Measurements from ENCODE around the gene P2RX2.
A peak's percentile ranks its signal among the peaks of the same experiment; 100 is the strongest.

The P2RX2 gene

GRCh38 chr12:132588821-132589669, 29.5 kb upstream of the P2RX2 start:
- TF ChIP-seq, protein P1, sequence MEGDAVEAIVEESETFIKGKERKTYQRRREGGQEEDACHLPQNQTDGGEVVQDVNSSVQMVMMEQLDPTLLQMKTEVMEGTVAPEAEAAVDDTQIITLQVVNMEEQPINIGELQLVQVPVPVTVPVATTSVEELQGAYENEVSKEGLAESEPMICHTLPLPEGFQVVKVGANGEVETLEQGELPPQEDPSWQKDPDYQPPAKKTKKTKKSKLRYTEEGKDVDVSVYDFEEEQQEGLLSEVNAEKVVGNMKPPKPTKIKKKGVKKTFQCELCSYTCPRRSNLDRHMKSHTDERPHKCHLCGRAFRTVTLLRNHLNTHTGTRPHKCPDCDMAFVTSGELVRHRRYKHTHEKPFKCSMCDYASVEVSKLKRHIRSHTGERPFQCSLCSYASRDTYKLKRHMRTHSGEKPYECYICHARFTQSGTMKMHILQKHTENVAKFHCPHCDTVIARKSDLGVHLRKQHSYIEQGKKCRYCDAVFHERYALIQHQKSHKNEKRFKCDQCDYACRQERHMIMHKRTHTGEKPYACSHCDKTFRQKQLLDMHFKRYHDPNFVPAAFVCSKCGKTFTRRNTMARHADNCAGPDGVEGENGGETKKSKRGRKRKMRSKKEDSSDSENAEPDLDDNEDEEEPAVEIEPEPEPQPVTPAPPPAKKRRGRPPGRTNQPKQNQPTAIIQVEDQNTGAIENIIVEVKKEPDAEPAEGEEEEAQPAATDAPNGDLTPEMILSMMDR (IDR thresholded peaks at IDR 0.05; ENCODE audit: low read length, missing control alignments) = no peak
- no peak overlapping the region for H3K4me3 ChIP-seq (replicated peaks; ENCODE audit: low read depth, low read length)
- DNase-seq (ENCODE audit: low read depth) = no peak

DNA sequence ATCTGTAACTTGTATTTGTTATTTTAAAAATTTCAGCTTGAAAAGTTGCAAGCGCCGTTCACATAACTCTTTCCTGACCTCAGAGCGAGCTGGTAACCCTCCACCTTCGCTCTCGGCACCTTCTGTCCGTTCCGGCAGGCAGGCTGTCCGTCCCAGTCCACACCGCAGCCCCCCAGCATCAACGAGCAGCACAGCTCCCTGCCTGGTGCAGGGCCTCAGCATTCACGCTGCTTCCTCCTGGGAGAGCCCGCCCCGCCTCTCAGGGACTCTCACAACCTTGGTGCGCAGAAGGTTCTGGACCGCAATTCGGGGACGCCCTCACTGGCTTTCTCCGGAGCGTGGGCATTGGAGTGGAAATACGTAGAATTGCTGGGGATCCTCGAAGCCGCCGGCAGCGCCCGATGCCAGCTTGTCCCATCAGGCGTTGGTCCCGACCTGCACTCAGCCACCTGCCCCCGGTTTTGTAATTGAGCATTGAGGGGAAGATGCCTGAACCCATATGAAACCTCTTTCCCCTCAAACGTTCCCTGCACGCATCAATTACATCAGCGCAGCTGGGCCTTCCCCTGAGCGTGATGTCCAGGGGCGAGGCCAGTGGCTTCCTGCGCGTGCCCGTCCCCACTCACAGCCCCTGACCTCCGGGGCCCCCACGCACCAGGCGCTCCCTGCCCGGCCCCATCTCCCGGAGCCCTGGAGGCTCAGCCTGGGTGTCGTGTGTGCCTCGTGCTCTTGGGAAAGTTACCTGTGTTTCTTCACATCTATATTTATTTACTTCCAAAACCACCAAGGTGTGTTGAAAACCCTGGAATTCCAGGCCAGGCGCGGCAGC, 27.3 kb upstream of the P2RX2 start:
- no peak overlapping the region for H3K4me3 ChIP-seq (replicated peaks; ENCODE audit: low read depth, low read length)
- TF ChIP-seq, protein P1 (IDR thresholded peaks at IDR 0.05; ENCODE audit: low read length, missing control alignments) = no peak
- DNase-seq (ENCODE audit: low read depth) = no peak

GRCh38 chr12:132592282-132592970, 26.1 kb upstream of the P2RX2 start:
- H3K4me3 ChIP-seq (replicated peaks; ENCODE audit: low read depth, low read length) = no peak overlapping the region
- no peak for DNase-seq (ENCODE audit: low read depth)
- TF ChIP-seq, protein P1 (IDR thresholded peaks at IDR 0.05; ENCODE audit: low read length, missing control alignments) = no peak

DNA sequence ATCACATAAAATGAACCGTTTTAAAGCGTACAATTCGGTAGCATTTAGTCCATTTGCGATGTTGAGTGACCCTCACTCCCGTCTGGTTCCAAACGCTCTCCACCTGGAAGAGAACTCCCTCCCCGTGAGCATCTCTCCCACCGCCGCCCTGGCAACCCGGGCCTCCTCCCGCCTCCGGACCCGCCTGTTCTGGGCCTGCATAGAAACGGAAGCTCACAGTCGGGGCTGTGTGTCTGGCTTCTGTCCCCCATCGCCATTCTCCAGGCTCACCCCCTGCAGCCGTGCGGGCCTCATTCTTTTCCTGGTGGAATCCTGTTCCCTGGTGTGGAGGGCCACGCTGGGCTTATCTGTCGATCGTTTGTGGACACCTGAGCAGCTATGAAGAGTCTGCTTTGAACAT, 25.5 kb upstream of the P2RX2 start:
- no peak overlapping the region for H3K4me3 ChIP-seq (replicated peaks; ENCODE audit: low read depth, low read length)
- no peak for DNase-seq (ENCODE audit: low read depth)
- TF ChIP-seq, protein P1 (IDR thresholded peaks at IDR 0.05; ENCODE audit: low read length, missing control alignments) = no peak

- H3K4me3 ChIP-seq (replicated peaks; ENCODE audit: low read depth, low read length) = no peak overlapping the region
- TF ChIP-seq, protein P1 (IDR thresholded peaks at IDR 0.05; ENCODE audit: low read length, missing control alignments) = no peak
- DNase-seq (ENCODE audit: low read depth) = no peak
Observed at GRCh38 chr12:132593521-132593920, 25.1 kb upstream of the P2RX2 start.

DNA sequence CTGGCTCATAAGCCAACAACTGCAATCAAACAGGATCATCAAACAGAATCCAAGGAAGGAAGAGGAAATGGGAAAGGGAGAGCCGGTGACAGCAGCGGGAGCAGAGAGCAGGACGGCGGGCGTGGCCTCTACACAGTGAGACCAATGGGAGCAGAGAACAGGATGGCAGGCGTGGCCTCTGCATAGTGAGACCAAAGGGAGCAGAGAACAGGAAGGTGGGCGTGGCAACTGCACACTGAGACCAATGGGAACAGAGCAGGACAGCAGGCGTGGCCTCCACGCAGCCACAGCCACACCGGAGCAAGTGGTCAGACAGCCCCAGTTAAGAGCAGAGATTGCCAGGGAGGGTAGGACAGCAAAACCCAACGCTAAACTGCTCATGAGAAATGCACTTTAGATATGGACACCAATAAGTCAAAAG, 24.6 kb upstream of the P2RX2 start:
- TF ChIP-seq, protein P1 (IDR thresholded peaks at IDR 0.05; ENCODE audit: low read length, missing control alignments) = no peak
- no peak overlapping the region for H3K4me3 ChIP-seq (replicated peaks; ENCODE audit: low read depth, low read length)
- DNase-seq (ENCODE audit: low read depth) = peak; percentile 86
